OCI-LY1 (cell line): ENCODE measurements around the gene RNF227.

Source experiments
- H2AFZ ChIP-seq: fragments of 200-600 bp; sonication (generic), shearing (Covaris generic); 2 replicates; pipeline ENCODE4 v1.6.0; 2014; ENCODE audit warnings: antibody characterized with exemption, mild to moderate bottlenecking, low read length
- H3F3A ChIP-seq: fragments of 200-600 bp; sonication (generic), shearing (Covaris generic); 2 replicates; pipeline ENCODE4 v1.6.0; 2014; ENCODE audit warnings: mild to moderate bottlenecking, antibody characterized with exemption, low read length, moderate library complexity; ENCODE audit not compliant: insufficient read depth
- H3K27ac ChIP-seq: fragments of 200-600 bp; sonication (generic); 2 replicates; pipeline ENCODE4 v1.5.1; 2014; ENCODE audit warnings: low read length, mixed run types, mild to moderate bottlenecking, low read depth; ENCODE audit not compliant: poor library complexity, severe bottlenecking
- H3K27me3 ChIP-seq: fragments of 200-600 bp; sonication (generic); 2 replicates; pipeline ENCODE4 v1.6.0; 2014; ENCODE audit warnings: antibody characterized with exemption, mild to moderate bottlenecking, low read length, moderate library complexity; ENCODE audit not compliant: insufficient read depth
- H3K36me3 ChIP-seq: fragments of 200-600 bp; sonication (generic); 2 replicates; pipeline ENCODE4 v1.6.1; 2014; ENCODE audit warnings: mild to moderate bottlenecking, antibody characterized with exemption, low read length, moderate library complexity, mixed read lengths; ENCODE audit not compliant: insufficient read depth
- H3K4me1 ChIP-seq: fragments of 200-600 bp; sonication (generic); 2 replicates; pipeline ENCODE4 v1.5.1; 2014; ENCODE audit warnings: mild to moderate bottlenecking, low read length, moderate library complexity; ENCODE audit not compliant: insufficient read depth, severe bottlenecking
- H3K4me2 ChIP-seq: fragments of 200-600 bp; sonication (generic), shearing (Covaris generic); 2 replicates; pipeline ENCODE4 v1.6.1; 2014; ENCODE audit warnings: low read length
- H3K4me3 ChIP-seq: fragments of 200-600 bp; sonication (generic); 2 replicates; pipeline ENCODE4 v1.5.1; 2014; ENCODE audit warnings: low read length, low read depth, mild to moderate bottlenecking, mixed read lengths; ENCODE audit not compliant: poor library complexity, severe bottlenecking
- H3K79me2 ChIP-seq: fragments of 200-600 bp; shearing (Covaris generic); 2 replicates; pipeline ENCODE4 v1.6.1; 2016; ENCODE audit warnings: mixed run types, low read length, mixed read lengths; ENCODE audit not compliant: insufficient read depth
- H3K9ac ChIP-seq: fragments of 200-600 bp; sonication (generic), shearing (Covaris generic); 2 replicates; pipeline ENCODE4 v1.6.1; 2014; ENCODE audit warnings: mild to moderate bottlenecking, low read length, mixed read lengths
- H3K9me2 ChIP-seq: fragments of 200-600 bp; sonication (generic), shearing (Covaris generic); 2 replicates; pipeline ENCODE4 v1.6.1; 2014; ENCODE audit warnings: low read depth, mild to moderate bottlenecking, low read length, mixed read lengths
- H3K9me3 ChIP-seq: fragments of 200-600 bp; shearing (Covaris generic); 2 replicates; pipeline ENCODE4 v1.6.1; 2014; ENCODE audit warnings: low read length, mixed read lengths
- H4K20me1 ChIP-seq: fragments of 200-600 bp; sonication (generic), shearing (Covaris generic); 2 replicates; pipeline ENCODE4 v1.6.0; 2016; ENCODE audit warnings: mild to moderate bottlenecking, low read length; ENCODE audit not compliant: insufficient read depth
- EZH2 ChIP-seq: fragments of 200-600 bp; sonication (generic), shearing (Covaris generic); IDR thresholded peaks from 2 replicates; pipeline ENCODE4 v1.8.0; 2017; ENCODE audit warnings: borderline replicate concordance, mixed run types, mild to moderate bottlenecking, antibody characterized with exemption, low read length, moderate library complexity, mixed read lengths
- TF ChIP-seq, protein P1 (sequence below): fragments of 200-600 bp; sonication (generic), shearing (Covaris generic); IDR thresholded peaks from 2 replicates; pipeline ENCODE4 v1.5.1; 2017; ENCODE audit warnings: mild to moderate bottlenecking, antibody characterized with exemption, low read length, moderate library complexity, mixed read lengths

The RNF227 gene

DNA sequence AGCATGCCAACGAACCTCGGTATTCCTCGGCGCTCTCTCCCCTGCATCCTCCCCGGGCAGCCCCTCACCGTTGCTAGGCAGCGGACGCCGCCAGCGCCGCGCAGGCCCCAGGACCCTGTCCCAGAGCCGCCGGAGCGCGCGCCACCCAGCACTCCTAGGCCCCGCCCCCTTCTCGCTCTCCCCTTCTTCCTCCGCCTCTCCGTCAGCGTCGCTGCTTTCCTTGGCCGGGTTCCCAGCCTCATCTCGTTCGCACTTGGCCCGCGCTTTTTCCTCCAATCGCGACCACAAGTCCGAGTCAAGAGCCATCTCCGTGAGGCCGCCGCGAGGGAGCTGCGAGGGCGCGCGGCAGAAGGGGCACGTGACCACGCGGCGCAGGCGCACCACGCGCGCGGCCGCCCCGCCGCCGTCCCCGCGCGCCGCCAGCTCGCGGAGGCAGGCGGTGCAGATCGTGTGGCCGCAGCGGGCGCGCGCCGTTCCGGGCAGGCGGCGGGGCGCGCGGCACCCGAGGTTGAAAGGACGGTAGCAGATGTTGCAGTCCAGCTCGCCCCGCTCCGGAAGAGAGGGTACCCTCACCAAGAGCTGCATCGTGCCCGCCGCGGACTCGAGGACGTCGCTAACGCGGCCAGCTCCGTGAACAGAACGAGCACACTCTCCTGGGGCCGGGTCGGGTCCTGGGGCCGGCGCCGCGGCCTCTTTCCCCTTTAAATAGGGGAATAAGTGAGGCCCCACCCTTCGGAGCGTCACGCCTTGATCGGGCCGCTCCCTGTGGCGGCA, at the start of gene RNF227:
RNF227 (minus strand) TSS at position 679 of the 774 bp plus-strand sequence; CDS start at position 585, 94 bp downstream.
- Histone ChIP-seq H3K79me2 (no peaks in the 10 kb centered on the region), H3K27ac (peak within 1 kb of the TSS; percentile 63), H2AFZ (0 out of 2 replicates have a peak within 1 kb of the TSS, but pooled peaks have one; percentile 59), H3K27me3 (no peaks in the 10 kb centered on the region), H3K9me2 (no peaks in the 10 kb centered on the region), H3K9me3 (no peaks in the 10 kb centered on the region), H3K9ac (peak within 1 kb of the TSS; percentile 77), H3F3A (no peaks in the 10 kb centered on the region), H3K36me3 (peaks cover 18% of the 10 kb centered on the region), H3K4me3 (peak within 1 kb of the TSS; percentile 67), H4K20me1 (no peaks in the 10 kb centered on the region), H3K4me1 (peaks cover 22% of the 10 kb centered on the region), H3K4me2 (peak within 1 kb of the TSS; percentile 96)
- TF ChIP-seq, protein P1, sequence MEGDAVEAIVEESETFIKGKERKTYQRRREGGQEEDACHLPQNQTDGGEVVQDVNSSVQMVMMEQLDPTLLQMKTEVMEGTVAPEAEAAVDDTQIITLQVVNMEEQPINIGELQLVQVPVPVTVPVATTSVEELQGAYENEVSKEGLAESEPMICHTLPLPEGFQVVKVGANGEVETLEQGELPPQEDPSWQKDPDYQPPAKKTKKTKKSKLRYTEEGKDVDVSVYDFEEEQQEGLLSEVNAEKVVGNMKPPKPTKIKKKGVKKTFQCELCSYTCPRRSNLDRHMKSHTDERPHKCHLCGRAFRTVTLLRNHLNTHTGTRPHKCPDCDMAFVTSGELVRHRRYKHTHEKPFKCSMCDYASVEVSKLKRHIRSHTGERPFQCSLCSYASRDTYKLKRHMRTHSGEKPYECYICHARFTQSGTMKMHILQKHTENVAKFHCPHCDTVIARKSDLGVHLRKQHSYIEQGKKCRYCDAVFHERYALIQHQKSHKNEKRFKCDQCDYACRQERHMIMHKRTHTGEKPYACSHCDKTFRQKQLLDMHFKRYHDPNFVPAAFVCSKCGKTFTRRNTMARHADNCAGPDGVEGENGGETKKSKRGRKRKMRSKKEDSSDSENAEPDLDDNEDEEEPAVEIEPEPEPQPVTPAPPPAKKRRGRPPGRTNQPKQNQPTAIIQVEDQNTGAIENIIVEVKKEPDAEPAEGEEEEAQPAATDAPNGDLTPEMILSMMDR, result no peak
- no peak for TF ChIP-seq EZH2

DNA sequence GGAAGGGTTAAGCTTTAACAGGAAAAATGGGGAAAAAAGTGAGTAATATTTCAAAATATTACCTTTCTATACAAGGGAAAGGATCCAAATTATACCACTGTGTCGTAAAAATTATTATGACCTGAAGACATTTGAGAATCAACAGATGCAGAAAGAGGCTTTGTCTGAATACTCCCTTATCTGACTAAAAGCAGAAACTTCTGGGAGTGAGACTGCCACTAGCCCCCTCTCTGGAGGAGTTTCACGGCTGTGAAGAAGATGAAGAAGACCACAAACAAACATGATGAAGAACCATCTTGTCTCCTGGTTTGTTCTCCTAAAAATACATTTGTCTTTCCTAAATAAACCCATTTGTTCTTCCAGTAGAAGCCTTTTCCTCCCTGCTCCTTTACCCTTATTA, 45.3 kb upstream of the RNF227 start:
- no peaks in the 10 kb centered on the region for H3F3A ChIP-seq
- no peaks in the 10 kb centered on the region for H3K27me3 ChIP-seq
- H3K4me1 ChIP-seq, result no peaks in the 10 kb centered on the region
- TF ChIP-seq EZH2, result no peak
- TF ChIP-seq, protein P1, result no peak
- H3K9me3 ChIP-seq, result no peaks in the 10 kb centered on the region
- H3K79me2 ChIP-seq, result no peaks in the 10 kb centered on the region
- no peaks in the 10 kb centered on the region for H3K9me2 ChIP-seq
- no peak overlapping the region for H3K9ac ChIP-seq
- no peak overlapping the region for H2AFZ ChIP-seq
- no peak overlapping the region for H3K4me2 ChIP-seq
- H3K36me3 ChIP-seq, result no peaks in the 10 kb centered on the region; the same call in 1 of the 2 replicates
- no peaks in the 10 kb centered on the region for H4K20me1 ChIP-seq
- no peak overlapping the region for H3K27ac ChIP-seq
- no peak overlapping the region for H3K4me3 ChIP-seq

DNA sequence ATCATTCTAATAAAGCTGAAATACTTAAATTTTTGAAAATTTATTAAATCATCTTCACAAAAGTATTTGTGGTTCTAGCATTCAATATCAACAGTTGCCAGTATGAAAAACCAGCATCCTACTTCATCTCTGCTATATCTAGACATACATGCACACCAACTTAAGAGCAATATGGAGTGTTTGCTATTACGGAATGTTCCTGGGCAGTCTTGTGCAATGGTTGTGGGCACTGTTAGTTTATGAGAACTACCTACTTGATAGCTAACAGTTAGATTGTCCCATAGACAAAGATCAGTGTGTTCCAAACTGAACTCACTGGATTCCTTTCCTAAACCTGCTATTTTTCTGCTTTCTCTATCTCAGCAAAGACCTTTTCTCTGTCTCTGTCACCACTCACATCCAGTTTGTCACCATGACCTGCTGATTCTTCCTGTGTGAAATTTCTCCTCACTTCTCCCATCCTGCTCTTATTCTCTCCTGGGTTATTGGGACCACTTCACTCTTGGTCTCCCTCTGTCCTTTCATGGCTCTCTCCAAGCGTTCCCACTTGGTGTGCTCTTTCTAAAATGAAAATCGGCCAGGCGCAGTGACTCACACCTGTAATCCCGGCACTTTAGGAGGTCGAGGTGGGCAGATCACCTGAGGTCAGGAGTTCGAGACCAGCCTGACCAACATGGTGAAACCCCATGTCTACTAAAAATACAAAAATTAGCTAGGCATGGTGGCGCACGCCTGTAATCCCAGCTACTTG, 43.6 kb upstream of the RNF227 start:
- Histone ChIP-seq H3K27ac (no peak overlapping the region), H3F3A (no peaks in the 10 kb centered on the region), H3K4me3 (no peak overlapping the region), H3K36me3 (no peaks in the 10 kb centered on the region; the same call in 1 of the 2 replicates), H3K4me2 (no peak overlapping the region), H3K9me2 (no peaks in the 10 kb centered on the region), H3K4me1 (no peaks in the 10 kb centered on the region), H4K20me1 (no peaks in the 10 kb centered on the region), H3K79me2 (no peaks in the 10 kb centered on the region), H3K9ac (no peak overlapping the region), H2AFZ (no peak overlapping the region), H3K27me3 (no peaks in the 10 kb centered on the region), H3K9me3 (no peaks in the 10 kb centered on the region)
- TF ChIP-seq EZH2, result no peak
- TF ChIP-seq, protein P1, result no peak
